ENCODE results near the gene BAAT.

DNA sequence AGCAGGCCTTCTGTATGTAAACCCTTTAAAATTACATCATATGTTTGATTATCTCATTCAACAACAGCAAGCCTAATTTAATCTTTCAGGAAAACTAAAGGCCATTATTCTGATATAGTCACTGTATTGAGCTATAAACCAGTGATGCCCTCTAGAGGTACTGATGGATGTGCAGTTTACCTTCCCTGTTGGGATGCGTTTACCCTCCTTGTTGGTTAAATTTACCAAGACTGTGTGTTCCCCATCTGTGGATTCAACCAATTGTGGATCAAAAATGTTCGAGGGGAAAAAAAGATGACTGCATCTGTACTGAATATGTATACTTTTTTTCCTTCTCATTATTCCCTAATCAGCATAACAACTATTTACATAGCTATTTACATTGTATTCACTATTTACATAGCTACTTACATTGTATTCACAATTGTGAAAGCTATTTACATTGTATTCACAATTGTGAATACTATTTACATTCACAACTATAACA lies 3.7 kb upstream of the BAAT start:
- TF ChIP-seq, protein P1, sequence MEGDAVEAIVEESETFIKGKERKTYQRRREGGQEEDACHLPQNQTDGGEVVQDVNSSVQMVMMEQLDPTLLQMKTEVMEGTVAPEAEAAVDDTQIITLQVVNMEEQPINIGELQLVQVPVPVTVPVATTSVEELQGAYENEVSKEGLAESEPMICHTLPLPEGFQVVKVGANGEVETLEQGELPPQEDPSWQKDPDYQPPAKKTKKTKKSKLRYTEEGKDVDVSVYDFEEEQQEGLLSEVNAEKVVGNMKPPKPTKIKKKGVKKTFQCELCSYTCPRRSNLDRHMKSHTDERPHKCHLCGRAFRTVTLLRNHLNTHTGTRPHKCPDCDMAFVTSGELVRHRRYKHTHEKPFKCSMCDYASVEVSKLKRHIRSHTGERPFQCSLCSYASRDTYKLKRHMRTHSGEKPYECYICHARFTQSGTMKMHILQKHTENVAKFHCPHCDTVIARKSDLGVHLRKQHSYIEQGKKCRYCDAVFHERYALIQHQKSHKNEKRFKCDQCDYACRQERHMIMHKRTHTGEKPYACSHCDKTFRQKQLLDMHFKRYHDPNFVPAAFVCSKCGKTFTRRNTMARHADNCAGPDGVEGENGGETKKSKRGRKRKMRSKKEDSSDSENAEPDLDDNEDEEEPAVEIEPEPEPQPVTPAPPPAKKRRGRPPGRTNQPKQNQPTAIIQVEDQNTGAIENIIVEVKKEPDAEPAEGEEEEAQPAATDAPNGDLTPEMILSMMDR (IDR thresholded peaks at IDR 0.05): no peak
- no peak for TF ChIP-seq POLR2A (IDR thresholded peaks at IDR 0.05)

All from thyroid gland (tissue), 4 donors.